ENCODE measurements around the gene PABPN1L.

The PABPN1L gene

GRCh38 chr16:88867581-88868246 lies 1.3 kb upstream of the PABPN1L start:
- DNase-seq: no peak

GRCh38 chr16:88865742-88866141 lies 718 bp downstream of the PABPN1L start:
- no peak for DNase-seq

- DNase-seq: no peak
These were observed 1.1 kb downstream of the PABPN1L start for GRCh38 chr16:88865310-88865709.

- no peak for DNase-seq
These were observed 1.9 kb downstream of the PABPN1L start for GRCh38 chr16:88864521-88864920.

GRCh38 chr16:88864099-88864498 lies 2.4 kb downstream of the PABPN1L start:
- no peak for DNase-seq

- no peak for DNase-seq
These were observed 3.0 kb downstream of the PABPN1L start for GRCh38 chr16:88863426-88863825.

- no peak for DNase-seq
These were observed 3.5 kb downstream of the PABPN1L start for GRCh38 chr16:88862968-88863367.

GRCh38 chr16:88861359-88861758 lies 5.1 kb downstream of the PABPN1L start:
- no peak for DNase-seq

GRCh38 chr16:88859381-88860091 lies 6.9 kb downstream of the PABPN1L start:
- DNase-seq: no peak

GRCh38 chr16:88857728-88858339 lies 8.6 kb downstream of the PABPN1L start:
- DNase-seq: peak; percentile 32

- DNase-seq: peak; percentile 96
These were observed 9.4 kb downstream of the PABPN1L start, which contains the start of the genes GALNS and TRAPPC2L for GRCh38 chr16:88856828-88857727. GALNS (minus strand) TSS chr16:88856947; CDS start chr16:88856877, 70 bp downstream. TRAPPC2L (plus strand) TSS chr16:88857127; CDS start chr16:88857151, 24 bp downstream.

GRCh38 chr16:88856122-88856827 lies 10.2 kb downstream of the PABPN1L start:
- no peak for DNase-seq

- no peak for DNase-seq
These were observed 10.7 kb downstream of the PABPN1L start for GRCh38 chr16:88855736-88856121.

GRCh38 chr16:88855176-88855575 lies 11.3 kb downstream of the PABPN1L start:
- no peak for DNase-seq

- no peak for DNase-seq
These were observed 12.0 kb downstream of the PABPN1L start for GRCh38 chr16:88854306-88855111.

GRCh38 chr16:88853325-88853941 lies 13.0 kb downstream of the PABPN1L start:
- no peak for DNase-seq

GRCh38 chr16:88851616-88852015 lies 14.8 kb downstream of the PABPN1L start:
- no peak for DNase-seq

GRCh38 chr16:88850531-88851199 lies 15.8 kb downstream of the PABPN1L start:
- no peak for DNase-seq

GRCh38 chr16:88848557-88848956 lies 17.9 kb downstream of the PABPN1L start:
- no peak for DNase-seq

GRCh38 chr16:88847654-88848053 lies 18.8 kb downstream of the PABPN1L start:
- no peak for DNase-seq
